HepG2 (cell line): ENCODE data around the gene MLH1. TPM values are rescaled to one million over a fixed set of nuclear protein-coding genes. Genes with fewer than 3 reads are reported as not detected.

ENCODE experiments used
- CEBPZ ChIP-seq: IDR thresholded peaks from 2 replicates; pipeline ENCODE4 v1.6.1; 2012; ENCODE audit warnings: low read length, improper control_type of control experiment
- EED ChIP-seq: sonication (generic); formaldehyde crosslinking; IDR thresholded peaks from 2 replicates; pipeline ENCODE4 v1.5.0; 2020; ENCODE audit warnings: mild to moderate bottlenecking, missing genetic modification reagents
- ETV5 ChIP-seq: IDR thresholded peaks from 2 replicates; pipeline ENCODE4 v1.6.1; 2018; ENCODE audit warnings: missing biosample characterization, missing genetic modification reagents, inconsistent platforms, borderline replicate concordance
- HDAC2 ChIP-seq: sonication (generic); formaldehyde crosslinking; IDR thresholded peaks from 2 replicates; pipeline ENCODE4 v1.4.0; 2020; ENCODE audit warnings: missing genetic modification reagents
- KAT2B ChIP-seq: fragments of 150-350 bp; IDR thresholded peaks from 2 replicates; pipeline ENCODE4 v1.6.1; 2014; ENCODE audit warnings: low read depth, low read length, borderline replicate concordance
- KLF16 ChIP-seq, 2 experiments: sonication (generic) in 1 of 2; formaldehyde crosslinking in 1 of 2; IDR thresholded peaks; 2 replicates each; pipeline versions ENCODE4 v1.6.1 to v1.8.0; 2016 to 2023; ENCODE audit warnings: missing genetic modification reagents in 2 of 2, missing compliant biosample characterization in 1 of 2
- MXD4 ChIP-seq: IDR thresholded peaks from 2 replicates; pipeline ENCODE4 v1.6.1; 2016; ENCODE audit warnings: mild to moderate bottlenecking, missing biosample characterization, missing genetic modification reagents
- SMAD9 ChIP-seq: sonication (generic); formaldehyde crosslinking; IDR thresholded peaks from 2 replicates; pipeline ENCODE4 v1.5.1; 2020; ENCODE audit warnings: mild to moderate bottlenecking, missing genetic modification reagents
- SNAI1 ChIP-seq: sonication (generic); formaldehyde crosslinking; IDR thresholded peaks from 2 replicates; pipeline ENCODE4 v1.5.0; 2020; ENCODE audit warnings: mild to moderate bottlenecking, missing genetic modification reagents, borderline replicate concordance
- SUZ12 ChIP-seq: fragments of 150-350 bp; IDR thresholded peaks from 2 replicates; pipeline ENCODE4 v1.6.1; 2014; ENCODE audit warnings: low read depth, low read length
- TARDBP ChIP-seq: sonication (generic); formaldehyde crosslinking; IDR thresholded peaks from 2 replicates; pipeline ENCODE4 v1.8.0; 2022; ENCODE audit warnings: mild to moderate bottlenecking, missing genetic modification reagents
- TIGD3 ChIP-seq: sonication (generic); formaldehyde crosslinking; IDR thresholded peaks from 2 replicates; pipeline ENCODE4 v1.5.1; 2020; ENCODE audit warnings: mild to moderate bottlenecking, missing genetic modification reagents, borderline replicate concordance
- ZNF343 ChIP-seq: sonication (generic); formaldehyde crosslinking; IDR thresholded peaks from 2 replicates; pipeline ENCODE4 v1.4.0; 2020; ENCODE audit warnings: mild to moderate bottlenecking, missing genetic modification reagents
- ZNF549 ChIP-seq: sonication (generic); formaldehyde crosslinking; IDR thresholded peaks from 2 replicates; pipeline ENCODE4 v1.5.0; 2020; ENCODE audit warnings: missing genetic modification reagents
- polyA plus RNA-seq, 8 experiments: library from polyadenylated mRNA; depleted of rRNA in 3 of 8; stranded (reverse) in 7 of 8; unstranded in 1 of 8; fragments of >200 nt; fragmentation: Illumina TruSeq in 4 of 8; extraction: Trizol in 4 of 8; gene quantifications; 2 replicates each; pipeline versions ENCODE4 v1.2.1 to v1.2.3, GENCODE V29; 2011 to 2016; ENCODE audit warnings: low read depth in 4 of 8, missing spikeins in 1 of 8, mixed read lengths in 1 of 8; ENCODE audit not compliant: insufficient read depth in 1 of 8
- total RNA-seq, 5 experiments: library from RNA; depleted of rRNA; stranded (reverse); fragments of >200 nt; fragmentation: Illumina TruSeq; extraction: Trizol; gene quantifications; 2 replicates each; pipeline ENCODE4 v1.2.3, GENCODE V29; 2016; ENCODE audit warnings: low read depth in 1 of 5
- TF ChIP-seq, protein P1 (sequence below): sonication (generic); formaldehyde crosslinking; IDR thresholded peaks from 2 replicates; pipeline ENCODE4 v1.4.0; 2020; ENCODE audit warnings: missing genetic modification reagents
- TF ChIP-seq, protein P2 (sequence below): sonication (generic); formaldehyde crosslinking; IDR thresholded peaks from 2 replicates; pipeline ENCODE4 v1.4.0; 2020; ENCODE audit warnings: missing genetic modification reagents; ENCODE audit errors: not compliant biosample characterization
- TF ChIP-seq, protein P3 (sequence below): sonication (generic); formaldehyde crosslinking; conservative IDR thresholded peaks from 2 replicates; pipeline ENCODE4 v1.8.1; 2023; ENCODE audit warnings: missing genetic modification reagents

Gene MLH1
- total and polyA plus RNA-seq, 2 of the 13 experiments (the other 11 are each of a cell fraction or from before 2014, with no cell fraction given): 29.5 to 70.8 TPM

DNA sequence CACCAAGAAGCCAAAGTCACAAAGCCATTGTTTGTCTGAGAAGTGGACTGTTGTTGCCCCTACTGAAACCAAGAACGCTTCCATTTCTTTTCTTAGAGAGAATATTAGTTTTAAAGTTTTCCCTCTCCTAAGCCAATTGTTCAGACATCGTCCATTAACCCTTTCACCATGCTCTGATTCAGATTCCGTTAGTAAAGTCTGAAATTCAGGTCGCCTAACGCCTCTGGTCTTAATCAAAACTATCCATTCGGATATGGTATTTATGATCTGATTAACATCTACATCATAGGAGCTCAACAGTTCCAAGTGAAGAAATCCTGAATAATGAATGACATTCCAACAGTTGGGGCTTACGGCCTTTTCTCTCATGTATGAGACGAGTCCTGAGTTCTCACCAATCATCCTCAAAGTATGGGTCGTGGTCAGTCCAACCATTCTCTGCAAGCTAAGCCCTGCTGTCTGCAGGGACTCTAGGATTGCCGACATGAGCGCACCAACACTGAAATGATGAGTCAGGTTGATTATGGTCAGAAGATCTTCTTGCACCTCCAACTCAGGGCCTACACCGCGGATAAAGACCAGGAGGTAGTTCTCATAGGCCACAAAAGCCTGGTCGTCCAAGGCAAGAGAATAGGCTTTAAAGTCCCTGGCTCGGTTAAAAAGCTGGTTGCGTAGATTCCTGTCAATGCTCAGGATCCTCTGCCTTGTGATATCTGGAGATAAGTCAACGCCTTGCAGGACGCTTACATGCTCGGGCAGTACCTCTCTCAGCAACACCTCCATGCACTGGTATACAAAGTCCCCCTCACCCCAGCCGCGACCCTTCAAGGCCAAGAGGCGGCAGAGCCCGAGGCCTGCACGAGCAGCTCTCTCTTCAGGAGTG, 1.2 kb upstream of the MLH1 start (continued):
- TF ChIP-seq, protein P1, sequence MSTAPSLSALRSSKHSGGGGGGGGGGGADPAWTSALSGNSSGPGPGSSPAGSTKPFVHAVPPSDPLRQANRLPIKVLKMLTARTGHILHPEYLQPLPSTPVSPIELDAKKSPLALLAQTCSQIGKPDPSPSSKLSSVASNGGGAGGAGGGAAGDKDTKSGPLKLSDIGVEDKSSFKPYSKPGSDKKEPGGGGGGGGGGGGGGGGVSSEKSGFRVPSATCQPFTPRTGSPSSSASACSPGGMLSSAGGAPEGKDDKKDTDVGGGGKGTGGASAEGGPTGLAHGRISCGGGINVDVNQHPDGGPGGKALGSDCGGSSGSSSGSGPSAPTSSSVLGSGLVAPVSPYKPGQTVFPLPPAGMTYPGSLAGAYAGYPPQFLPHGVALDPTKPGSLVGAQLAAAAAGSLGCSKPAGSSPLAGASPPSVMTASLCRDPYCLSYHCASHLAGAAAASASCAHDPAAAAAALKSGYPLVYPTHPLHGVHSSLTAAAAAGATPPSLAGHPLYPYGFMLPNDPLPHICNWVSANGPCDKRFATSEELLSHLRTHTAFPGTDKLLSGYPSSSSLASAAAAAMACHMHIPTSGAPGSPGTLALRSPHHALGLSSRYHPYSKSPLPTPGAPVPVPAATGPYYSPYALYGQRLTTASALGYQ: no peak
- TF ChIP-seq ETV5 (no peak), ZNF343 (CRISPR knock-in tag) (no peak), ZNF549 (CRISPR knock-in tag) (no peak), SUZ12 (no peak), TIGD3 (CRISPR knock-in tag) (peak; percentile 83), SMAD9 (CRISPR knock-in tag) (0 out of 2 replicates have a peak, but pooled peaks have one; percentile 82), SNAI1 (CRISPR knock-in tag) (no peak), KAT2B (no peak), HDAC2 (CRISPR knock-in tag) (no peak), EED (CRISPR knock-in tag) (no peak), CEBPZ (no peak), MXD4 (no peak), KLF16 (CRISPR knock-in tag; IDR thresholded peaks at IDR 0.05) (no peak; a peak in 1 of 4 replicates), TARDBP (no peak; the same call in 1 of the 2 replicates)
- TF ChIP-seq, protein P2, sequence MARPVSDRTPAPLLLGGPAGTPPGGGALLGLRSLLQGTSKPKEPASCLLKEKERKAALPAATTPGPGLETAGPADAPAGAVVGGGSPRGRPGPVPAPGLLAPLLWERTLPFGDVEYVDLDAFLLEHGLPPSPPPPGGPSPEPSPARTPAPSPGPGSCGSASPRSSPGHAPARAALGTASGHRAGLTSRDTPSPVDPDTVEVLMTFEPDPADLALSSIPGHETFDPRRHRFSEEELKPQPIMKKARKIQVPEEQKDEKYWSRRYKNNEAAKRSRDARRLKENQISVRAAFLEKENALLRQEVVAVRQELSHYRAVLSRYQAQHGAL (CRISPR knock-in tag): no peak
- TF ChIP-seq, protein P3, sequence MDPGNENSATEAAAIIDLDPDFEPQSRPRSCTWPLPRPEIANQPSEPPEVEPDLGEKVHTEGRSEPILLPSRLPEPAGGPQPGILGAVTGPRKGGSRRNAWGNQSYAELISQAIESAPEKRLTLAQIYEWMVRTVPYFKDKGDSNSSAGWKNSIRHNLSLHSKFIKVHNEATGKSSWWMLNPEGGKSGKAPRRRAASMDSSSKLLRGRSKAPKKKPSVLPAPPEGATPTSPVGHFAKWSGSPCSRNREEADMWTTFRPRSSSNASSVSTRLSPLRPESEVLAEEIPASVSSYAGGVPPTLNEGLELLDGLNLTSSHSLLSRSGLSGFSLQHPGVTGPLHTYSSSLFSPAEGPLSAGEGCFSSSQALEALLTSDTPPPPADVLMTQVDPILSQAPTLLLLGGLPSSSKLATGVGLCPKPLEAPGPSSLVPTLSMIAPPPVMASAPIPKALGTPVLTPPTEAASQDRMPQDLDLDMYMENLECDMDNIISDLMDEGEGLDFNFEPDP (CRISPR knock-in tag): peak; percentile 99
